ENCODE results near the gene CEP72.

The CEP72 gene

DNA sequence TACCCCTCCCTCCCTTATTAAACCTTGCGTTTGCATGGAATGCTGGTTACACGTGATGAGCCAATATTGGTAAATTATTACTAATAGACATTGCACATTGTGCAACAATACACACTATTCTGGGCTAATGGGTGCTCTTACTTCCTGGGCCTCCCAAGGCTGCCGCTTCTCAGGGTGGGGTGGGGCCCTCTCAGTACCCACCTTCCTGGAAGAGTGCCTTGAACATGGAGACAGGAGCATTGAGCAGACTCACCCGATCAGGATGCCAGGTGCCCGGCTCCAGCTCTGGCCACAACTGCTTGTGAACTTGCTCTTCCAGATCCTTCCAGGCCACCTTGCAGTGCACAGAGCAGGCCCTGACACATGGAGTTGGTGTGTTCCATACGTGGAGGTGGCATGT is 24.7 kb upstream of the CEP72 start:
- Histone ChIP-seq H3K4me3 (ENCODE audit: low read depth, low read length) (no peak overlapping the region), H3K36me3 (ENCODE audit: control insufficient read depth, insufficient read depth, low read length) (no peaks in the 10 kb centered on the region), H3K9me3 (ENCODE audit: control insufficient read depth, insufficient read depth, low read depth, low read length) (no peaks in the 10 kb centered on the region), H3K27me3 (ENCODE audit: control insufficient read depth, insufficient read depth, low read length) (peaks cover 57% of the 10 kb centered on the region), H3K4me1 (ENCODE audit: control insufficient read depth, insufficient read depth, low read length) (peaks cover 10% of the 10 kb centered on the region), H3K27ac (ENCODE audit: low read depth, low read length) (no peak overlapping the region), H3K9ac (ENCODE audit: low read length) (no peak overlapping the region)

GRCh38 chr5:588406-588995 is 23.6 kb upstream of the CEP72 start:
- Histone ChIP-seq H3K27me3 (ENCODE audit: control insufficient read depth, insufficient read depth, low read length) (peaks cover 49% of the 10 kb centered on the region), H3K4me1 (ENCODE audit: control insufficient read depth, insufficient read depth, low read length) (peaks cover 10% of the 10 kb centered on the region), H3K9ac (ENCODE audit: low read length) (no peak overlapping the region), H3K4me3 (ENCODE audit: low read depth, low read length) (no peak overlapping the region), H3K27ac (ENCODE audit: low read depth, low read length) (no peak overlapping the region), H3K9me3 (ENCODE audit: control insufficient read depth, insufficient read depth, low read depth, low read length) (no peaks in the 10 kb centered on the region), H3K36me3 (ENCODE audit: control insufficient read depth, insufficient read depth, low read length) (no peaks in the 10 kb centered on the region)

- H3K27me3 ChIP-seq (ENCODE audit: control insufficient read depth, insufficient read depth, low read length) = peaks cover 54% of the 10 kb centered on the region
- H3K27ac ChIP-seq (ENCODE audit: low read depth, low read length) = no peak overlapping the region
- no peaks in the 10 kb centered on the region for H3K36me3 ChIP-seq (ENCODE audit: control insufficient read depth, insufficient read depth, low read length)
- no peak overlapping the region for H3K4me3 ChIP-seq (ENCODE audit: low read depth, low read length)
- H3K9me3 ChIP-seq (ENCODE audit: control insufficient read depth, insufficient read depth, low read depth, low read length) = no peaks in the 10 kb centered on the region
- peaks cover 10% of the 10 kb centered on the region for H3K4me1 ChIP-seq (ENCODE audit: control insufficient read depth, insufficient read depth, low read length)
- H3K9ac ChIP-seq (ENCODE audit: low read length) = no peak overlapping the region
Observed at GRCh38 chr5:589173-589572, 23.0 kb upstream of the CEP72 start.

DNA sequence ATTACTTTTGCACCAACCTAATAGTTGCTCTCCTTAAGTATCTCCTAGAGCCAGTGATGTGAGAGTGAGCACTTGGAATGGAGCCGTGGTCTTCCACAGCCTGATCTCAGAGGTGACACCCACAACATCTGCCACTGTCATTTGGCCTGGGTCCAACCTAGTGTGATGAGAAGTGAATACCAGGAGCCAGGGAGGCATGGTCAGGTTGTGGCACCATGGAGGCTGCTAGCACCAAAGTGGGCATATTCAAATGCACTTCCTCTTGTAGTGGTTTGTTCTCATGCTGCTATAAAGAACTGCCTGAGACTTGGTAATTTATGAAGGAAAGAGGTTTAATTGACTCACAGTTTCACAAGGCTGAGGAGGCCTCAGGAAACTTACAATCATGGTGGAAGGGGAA is 22.6 kb upstream of the CEP72 start:
- H3K27ac ChIP-seq (ENCODE audit: low read depth, low read length) = no peak overlapping the region
- no peaks in the 10 kb centered on the region for H3K9me3 ChIP-seq (ENCODE audit: control insufficient read depth, insufficient read depth, low read depth, low read length)
- no peaks in the 10 kb centered on the region for H3K36me3 ChIP-seq (ENCODE audit: control insufficient read depth, insufficient read depth, low read length)
- peaks cover 10% of the 10 kb centered on the region for H3K4me1 ChIP-seq (ENCODE audit: control insufficient read depth, insufficient read depth, low read length)
- H3K9ac ChIP-seq (ENCODE audit: low read length) = no peak overlapping the region
- no peak overlapping the region for H3K4me3 ChIP-seq (ENCODE audit: low read depth, low read length)
- peaks cover 58% of the 10 kb centered on the region for H3K27me3 ChIP-seq (ENCODE audit: control insufficient read depth, insufficient read depth, low read length)

- Histone ChIP-seq H3K4me1 (ENCODE audit: control insufficient read depth, insufficient read depth, low read length) (peaks cover 10% of the 10 kb centered on the region), H3K36me3 (ENCODE audit: control insufficient read depth, insufficient read depth, low read length) (no peaks in the 10 kb centered on the region), H3K27me3 (ENCODE audit: control insufficient read depth, insufficient read depth, low read length) (peaks cover 63% of the 10 kb centered on the region)
Observed at GRCh38 chr5:590346-590745, 21.8 kb upstream of the CEP72 start.

GRCh38 chr5:591746-592145 is 20.4 kb upstream of the CEP72 start:
- Histone ChIP-seq H3K36me3 (ENCODE audit: control insufficient read depth, insufficient read depth, low read length) (no peaks in the 10 kb centered on the region), H3K27me3 (ENCODE audit: control insufficient read depth, insufficient read depth, low read length) (peaks cover 63% of the 10 kb centered on the region), H3K4me3 (ENCODE audit: low read depth, low read length) (no peak overlapping the region)

More at GRCh38 chr5:590346-590745, 21.8 kb upstream of the CEP72 start:
- Histone ChIP-seq H3K4me3 (ENCODE audit: low read depth, low read length) (no peak overlapping the region), H3K27ac (ENCODE audit: low read depth, low read length) (no peak overlapping the region), H3K9me3 (ENCODE audit: control insufficient read depth, insufficient read depth, low read depth, low read length) (no peaks in the 10 kb centered on the region), H3K9ac (ENCODE audit: low read length) (no peak overlapping the region)

DNA sequence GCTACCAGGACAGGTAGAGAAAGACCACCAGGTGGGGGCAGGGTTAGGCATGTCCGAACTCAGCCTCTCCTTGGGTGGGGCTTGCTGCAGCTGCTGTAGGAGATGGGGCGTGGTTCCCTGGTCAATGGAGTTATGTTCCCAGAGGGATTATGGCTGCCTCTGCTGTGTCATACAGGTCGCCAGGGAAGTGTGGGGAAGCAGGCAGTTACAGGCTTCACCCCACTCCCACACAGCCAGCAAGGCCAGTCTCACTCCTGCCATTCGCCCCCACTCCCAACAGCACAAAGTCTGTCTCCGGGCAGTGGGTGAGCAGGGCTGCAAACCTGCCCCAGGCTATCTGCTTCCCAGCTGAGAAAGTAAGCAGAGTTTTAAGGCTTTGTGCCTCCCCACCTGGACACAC is 20.0 kb upstream of the CEP72 start:
- H3K9ac ChIP-seq (ENCODE audit: low read length) = no peak overlapping the region
- H3K36me3 ChIP-seq (ENCODE audit: control insufficient read depth, insufficient read depth, low read length) = no peaks in the 10 kb centered on the region
- no peaks in the 10 kb centered on the region for H3K9me3 ChIP-seq (ENCODE audit: control insufficient read depth, insufficient read depth, low read depth, low read length)
- H3K27me3 ChIP-seq (ENCODE audit: control insufficient read depth, insufficient read depth, low read length) = peaks cover 61% of the 10 kb centered on the region
- peaks cover 7% of the 10 kb centered on the region; the same call in 1 of the 2 replicates for H3K4me1 ChIP-seq (ENCODE audit: control insufficient read depth, insufficient read depth, low read length)
- no peak overlapping the region for H3K27ac ChIP-seq (ENCODE audit: low read depth, low read length)
- no peak overlapping the region for H3K4me3 ChIP-seq (ENCODE audit: low read depth, low read length)

More at GRCh38 chr5:591746-592145, 20.4 kb upstream of the CEP72 start:
- Histone ChIP-seq H3K4me1 (ENCODE audit: control insufficient read depth, insufficient read depth, low read length) (peaks cover 7% of the 10 kb centered on the region; the same call in 1 of the 2 replicates), H3K27ac (ENCODE audit: low read depth, low read length) (no peak overlapping the region), H3K9me3 (ENCODE audit: control insufficient read depth, insufficient read depth, low read depth, low read length) (no peaks in the 10 kb centered on the region), H3K9ac (ENCODE audit: low read length) (no peak overlapping the region)

- peaks cover 64% of the 10 kb centered on the region for H3K27me3 ChIP-seq (ENCODE audit: control insufficient read depth, insufficient read depth, low read length)
- H3K27ac ChIP-seq (ENCODE audit: low read depth, low read length) = no peak overlapping the region
- H3K9me3 ChIP-seq (ENCODE audit: control insufficient read depth, insufficient read depth, low read depth, low read length) = no peaks in the 10 kb centered on the region
- no peak overlapping the region for H3K9ac ChIP-seq (ENCODE audit: low read length)
- no peaks in the 10 kb centered on the region for H3K36me3 ChIP-seq (ENCODE audit: control insufficient read depth, insufficient read depth, low read length)
- H3K4me3 ChIP-seq (ENCODE audit: low read depth, low read length) = no peak overlapping the region
- H3K4me1 ChIP-seq (ENCODE audit: control insufficient read depth, insufficient read depth, low read length) = peaks cover 7% of the 10 kb centered on the region; the same call in 1 of the 2 replicates
Observed at GRCh38 chr5:593511-593910, 18.6 kb upstream of the CEP72 start.

GRCh38 chr5:594226-594860 is 17.8 kb upstream of the CEP72 start:
- H3K4me3 ChIP-seq (ENCODE audit: low read depth, low read length) = no peak overlapping the region
- H3K9ac ChIP-seq (ENCODE audit: low read length) = no peak overlapping the region
- H3K4me1 ChIP-seq (ENCODE audit: control insufficient read depth, insufficient read depth, low read length) = peaks cover 7% of the 10 kb centered on the region; the same call in 1 of the 2 replicates
- no peak overlapping the region for H3K27ac ChIP-seq (ENCODE audit: low read depth, low read length)
- no peaks in the 10 kb centered on the region for H3K9me3 ChIP-seq (ENCODE audit: control insufficient read depth, insufficient read depth, low read depth, low read length)
- no peaks in the 10 kb centered on the region for H3K36me3 ChIP-seq (ENCODE audit: control insufficient read depth, insufficient read depth, low read length)
- H3K27me3 ChIP-seq (ENCODE audit: control insufficient read depth, insufficient read depth, low read length) = peaks cover 63% of the 10 kb centered on the region

GRCh38 chr5:595285-595875 is 16.8 kb upstream of the CEP72 start:
- Histone ChIP-seq H3K9me3 (ENCODE audit: control insufficient read depth, insufficient read depth, low read depth, low read length) (no peaks in the 10 kb centered on the region), H3K9ac (ENCODE audit: low read length) (no peak overlapping the region), H3K4me3 (ENCODE audit: low read depth, low read length) (no peak overlapping the region), H3K4me1 (ENCODE audit: control insufficient read depth, insufficient read depth, low read length) (peaks cover 7% of the 10 kb centered on the region; the same call in 1 of the 2 replicates), H3K27me3 (ENCODE audit: control insufficient read depth, insufficient read depth, low read length) (peaks cover 61% of the 10 kb centered on the region), H3K36me3 (ENCODE audit: control insufficient read depth, insufficient read depth, low read length) (no peaks in the 10 kb centered on the region), H3K27ac (ENCODE audit: low read depth, low read length) (no peak overlapping the region)

GRCh38 chr5:597871-598563 is 14.1 kb upstream of the CEP72 start:
- H3K9me3 ChIP-seq (ENCODE audit: control insufficient read depth, insufficient read depth, low read depth, low read length) = no peaks in the 10 kb centered on the region
- H3K9ac ChIP-seq (ENCODE audit: low read length) = no peak overlapping the region
- H3K4me1 ChIP-seq (ENCODE audit: control insufficient read depth, insufficient read depth, low read length) = no peaks in the 10 kb centered on the region
- peaks cover 73% of the 10 kb centered on the region for H3K27me3 ChIP-seq (ENCODE audit: control insufficient read depth, insufficient read depth, low read length)
- no peak overlapping the region for H3K4me3 ChIP-seq (ENCODE audit: low read depth, low read length)
- H3K27ac ChIP-seq (ENCODE audit: low read depth, low read length) = no peak overlapping the region
- H3K36me3 ChIP-seq (ENCODE audit: control insufficient read depth, insufficient read depth, low read length) = no peaks in the 10 kb centered on the region

Data from HUES6 (cell line).